Liver (tissue), 9 donors: Measurements from ENCODE around the gene TSKU. TPM values are rescaled to one million over a fixed set of nuclear protein-coding genes. Genes with fewer than 3 reads are reported as not detected.
A peak's percentile ranks its signal among the peaks of the same experiment; 100 is the strongest.

Source experiments
- DNase-seq: peaks from one replicate; pipeline ENCODE4 v3.0.0-alpha.2; 2017; ENCODE audit warnings: low spot score
- H3K27ac ChIP-seq, 2 donors: one replicate each; pipeline ENCODE4 v1.7.0; 2013; ENCODE audit warnings: inconsistent platforms in 2 of 2, low read length in 2 of 2, control low read depth in 1 of 2, low read depth in 1 of 2, mild to moderate bottlenecking in 1 of 2
- H3K27me3 ChIP-seq, 4 donors: one replicate each; pipeline versions ENCODE4 v1.6.1 to v1.7.0; 2013; ENCODE audit warnings: low read length in 3 of 4, inconsistent platforms in 1 of 4, mild to moderate bottlenecking in 1 of 4, moderate library complexity in 1 of 4; ENCODE audit not compliant: control insufficient read depth in 4 of 4, insufficient read depth in 4 of 4
- H3K36me3 ChIP-seq, 4 donors: one replicate each; pipeline versions ENCODE4 v1.6.1 to v1.7.0; 2013; ENCODE audit warnings: low read length in 3 of 4, mild to moderate bottlenecking in 3 of 4, low read depth in 1 of 4, moderate library complexity in 1 of 4; ENCODE audit not compliant: control insufficient read depth in 4 of 4, insufficient read depth in 3 of 4
- H3K4me1 ChIP-seq, 4 donors: one replicate each; pipeline versions ENCODE4 v1.6.1 to v1.7.0; 2013; ENCODE audit warnings: low read length in 3 of 4, mild to moderate bottlenecking in 3 of 4, moderate library complexity in 1 of 4; ENCODE audit not compliant: control insufficient read depth in 4 of 4, insufficient read depth in 4 of 4
- H3K4me3 ChIP-seq, 3 donors: one replicate each; pipeline versions ENCODE4 v1.6.1 to v1.7.0; 2013; ENCODE audit warnings: low read length in 3 of 3, control low read depth in 1 of 3, low read depth in 1 of 3, mild to moderate bottlenecking in 1 of 3
- H3K9ac ChIP-seq, 2 donors: one replicate each; pipeline ENCODE4 v1.7.0; 2013; ENCODE audit warnings: low read length in 2 of 2, mild to moderate bottlenecking in 2 of 2, moderate library complexity in 2 of 2, control low read depth in 1 of 2, low read depth in 1 of 2
- H3K9me3 ChIP-seq, 4 donors: one replicate each; pipeline versions ENCODE4 v1.6.1 to v1.7.0; 2013; ENCODE audit warnings: low read length in 3 of 4; ENCODE audit not compliant: control insufficient read depth in 4 of 4
- ATF3 ChIP-seq: IDR thresholded peaks from 2 replicates; pipeline ENCODE4 v1.6.1; 2016; ENCODE audit warnings: antibody characterized with exemption
- FOXA1 ChIP-seq: IDR thresholded peaks from 2 replicates; pipeline ENCODE4 v1.6.1; 2016; ENCODE audit warnings: antibody characterized with exemption
- FOXA2 ChIP-seq: IDR thresholded peaks from 2 replicates; pipeline ENCODE4 v1.6.1; 2016; ENCODE audit warnings: antibody characterized with exemption
- GABPA ChIP-seq, 2 donors: IDR thresholded peaks in 1 of 2; conservative IDR thresholded peaks in 1 of 2; 2 replicates each; pipeline ENCODE4 v1.6.1; 2016; ENCODE audit warnings: antibody characterized with exemption in 2 of 2, mild to moderate bottlenecking in 1 of 2, moderate library complexity in 1 of 2
- HNF4A ChIP-seq, 2 donors: conservative IDR thresholded peaks; 2 replicates each; pipeline ENCODE4 v1.6.1; 2016; ENCODE audit warnings: antibody characterized with exemption in 2 of 2, mild to moderate bottlenecking in 2 of 2
- JUND ChIP-seq, 2 donors: IDR thresholded peaks; 2 replicates each; pipeline ENCODE4 v1.6.1; 2016; ENCODE audit warnings: antibody characterized with exemption in 2 of 2
- MAX ChIP-seq: IDR thresholded peaks from 2 replicates; pipeline ENCODE4 v1.6.1; 2016; ENCODE audit warnings: antibody characterized with exemption
- NR2F2 ChIP-seq: IDR thresholded peaks from 2 replicates; pipeline ENCODE4 v1.6.1; 2016; ENCODE audit warnings: antibody characterized with exemption
- RAD21 ChIP-seq, 2 donors: IDR thresholded peaks; 2 replicates each; pipeline ENCODE4 v1.6.1; 2016; ENCODE audit warnings: antibody characterized with exemption in 2 of 2, mild to moderate bottlenecking in 2 of 2
- REST ChIP-seq: IDR thresholded peaks from 2 replicates; pipeline ENCODE4 v1.6.1; 2016; ENCODE audit warnings: antibody characterized with exemption, mild to moderate bottlenecking
- RXRA ChIP-seq, 2 donors: IDR thresholded peaks; 2 replicates each; pipeline ENCODE4 v1.6.1; 2017 to 2018; ENCODE audit warnings: antibody characterized with exemption in 2 of 2, mild to moderate bottlenecking in 1 of 2
- SP1 ChIP-seq: IDR thresholded peaks from 2 replicates; pipeline ENCODE4 v1.6.1; 2018; ENCODE audit warnings: antibody characterized with exemption, mild to moderate bottlenecking
- TAF1 ChIP-seq: conservative IDR thresholded peaks from 2 replicates; pipeline ENCODE4 v1.6.1; 2016; ENCODE audit warnings: antibody characterized with exemption, mild to moderate bottlenecking
- ZBTB33 ChIP-seq: IDR thresholded peaks from 2 replicates; pipeline ENCODE4 v1.6.1; 2016; ENCODE audit warnings: antibody characterized with exemption
- WGBS: extraction: QIAGEN DNeasy Blood & Tissue Kit; methylation state at CpG from one replicate; pipeline ENCODE4 v1.1.7; 2013; 5-methylcytosine and 5-hydroxymethylcytosine counted together
- polyA plus RNA-seq, 2 donors: library from polyadenylated mRNA; stranded (reverse) in 1 of 2; unstranded in 1 of 2; fragments of 200-250 nt in 1 of 2; fragments of >200 nt in 1 of 2; fragmentation: Nextera tagmentation in 1 of 2; extraction: Ambion mirVana in 1 of 2; gene quantifications; one replicate each; pipeline versions ENCODE4 v1.2.1 to v1.2.3, GENCODE V29; 2013 to 2015
- total RNA-seq, 2 donors: library from RNA; depleted of rRNA; stranded (reverse); fragments of >200 nt; gene quantifications; one replicate each; pipeline ENCODE4 v1.2.3, GENCODE V29; 2014
- donor health status: healthy.
- donor health status: healthy.
- donor health status: healthy.
- donor health status: healthy.
- donor health status: healthy.

The TSKU gene
- total and polyA plus RNA-seq, 4 donors = 3.3 to 492 (median 46.0) TPM

GRCh38 chr11:76773921-76774361, 9.2 kb upstream of the TSKU start (continued):
- TF ChIP-seq MAX = peak; percentile 84

- WGBS = 93% methylated on average over 3 of the region's 3 CpGs
- Histone ChIP-seq H3K27me3 (no peaks in the 10 kb centered on the region), H3K27ac (no peak overlapping the region), H3K9ac (no peak overlapping the region), H3K36me3 (no peaks in the 10 kb centered on the region), H3K4me3 (no peak overlapping the region), H3K9me3 (peaks cover 0 to 6% (median under 1%) of the 10 kb centered on the region in 4 donors), H3K4me1 (peaks cover 20 to 36% (median 30%) of the 10 kb centered on the region in 4 donors)
- no peak for TF ChIP-seq FOXA2
- no peak for TF ChIP-seq GABPA (IDR thresholded peaks at IDR 0.05 in 1 of 2, conservative IDR thresholded peaks at IDR 0.05 in 1 of 2)
- no peak for TF ChIP-seq JUND (IDR thresholded peaks at IDR 0.05)
- TF ChIP-seq NR2F2 = no peak
- TF ChIP-seq ATF3 = no peak
- TF ChIP-seq SP1 = no peak
- no peak for TF ChIP-seq TAF1
- no peak for TF ChIP-seq RXRA (IDR thresholded peaks at IDR 0.05)
- TF ChIP-seq FOXA1 = no peak
- no peak for TF ChIP-seq RAD21 (IDR thresholded peaks at IDR 0.05)
- no peak for TF ChIP-seq REST
- no peak for TF ChIP-seq HNF4A (conservative IDR thresholded peaks at IDR 0.05)
- no peak for TF ChIP-seq ZBTB33
- no peak for DNase-seq
Measured at GRCh38 chr11:76776472-76776871, 6.7 kb upstream of the TSKU start.

- no peak for TF ChIP-seq ZBTB33
- TF ChIP-seq NR2F2 = no peak
- no peak for TF ChIP-seq GABPA (IDR thresholded peaks at IDR 0.05 in 1 of 2, conservative IDR thresholded peaks at IDR 0.05 in 1 of 2)
- no peak for TF ChIP-seq HNF4A (conservative IDR thresholded peaks at IDR 0.05)
- no peak for TF ChIP-seq ATF3
- TF ChIP-seq TAF1 = no peak
- no peak for TF ChIP-seq RXRA (IDR thresholded peaks at IDR 0.05)
- no peak for TF ChIP-seq RAD21 (IDR thresholded peaks at IDR 0.05)
- no peak for TF ChIP-seq REST
Measured at GRCh38 chr11:76777305-76777704, 5.9 kb upstream of the TSKU start.

More at GRCh38 chr11:76777305-76777704, 5.9 kb upstream of the TSKU start:
- H3K4me3 ChIP-seq = no peak overlapping the region
- H3K4me1 ChIP-seq = peaks cover 18 to 33% (median 24%) of the 10 kb centered on the region in 4 donors
- peaks cover 0 to 6% (median under 1%) of the 10 kb centered on the region in 4 donors for H3K9me3 ChIP-seq
- H3K27ac ChIP-seq = no peak overlapping the region
- no peaks in the 10 kb centered on the region for H3K36me3 ChIP-seq
- no peaks in the 10 kb centered on the region for H3K27me3 ChIP-seq
- no peak for DNase-seq
- H3K9ac ChIP-seq = no peak overlapping the region
